IMR-90 (cell line): Measurements from ENCODE around the gene ADCY1. TPM values are rescaled to one million over a fixed set of nuclear protein-coding genes. Genes with fewer than 3 reads are reported as not detected.

Experiments
- ATAC-seq: fragments of 200-7000 bp; cut with Tn5 transposase; 2 replicates; pipeline ENCODE4 v1.9.1; 2020; ENCODE audit warnings: low read depth, mild to moderate bottlenecking, moderate library complexity
- BruUV-seq: library from RNA; stranded (reverse); fragments of 400-500 nt; replicated peaks from 2 replicates; lab custom pipeline; 2021; lab: Mats Ljungman, UMichigan
- CTCF ChIA-PET: fragments of 300-600 bp; formaldehyde crosslinking; extraction: SDS; loops from one replicate; lab custom pipeline; 2021; ENCODE audit warnings: antibody characterized with exemption; lab: Yijun Ruan, JAX
- POLR2A ChIA-PET: fragments of 300-600 bp; sonication (Branson Sonifier 250); formaldehyde crosslinking; loops from one replicate; lab custom pipeline; 2022; ENCODE audit warnings: antibody characterized with exemption; ENCODE audit not compliant: unreplicated experiment; lab: Charles Lee
- DNase-seq: peaks from one replicate; pipeline ENCODE4 v3.0.0; 2013
- H2AFZ ChIP-seq: replicated peaks from 2 replicates; pipeline ENCODE3; 2013; ENCODE audit warnings: low read length, mild to moderate bottlenecking; ENCODE audit not compliant: poor library complexity
- H2AK5ac ChIP-seq: 2 replicates; pipeline ENCODE4 v1.6.1; 2013; ENCODE audit warnings: low read depth, low read length, inconsistent platforms
- H2AK9ac ChIP-seq: replicated peaks from 2 replicates; pipeline ENCODE3; 2013; ENCODE audit warnings: mild to moderate bottlenecking, low read depth, low read length, moderate library complexity; ENCODE audit not compliant: poor library complexity
- H2BK120ac ChIP-seq: 2 replicates; pipeline ENCODE4 v1.6.1; 2013; ENCODE audit warnings: low read depth, low read length, inconsistent platforms
- H2BK15ac ChIP-seq: 3 replicates; pipeline ENCODE4 v1.6.1; 2013; ENCODE audit warnings: low read depth, low read length, inconsistent platforms
- H2BK20ac ChIP-seq: 2 replicates; pipeline ENCODE4 v1.6.1; 2013; ENCODE audit warnings: low read depth, mild to moderate bottlenecking, inconsistent platforms, low read length, moderate library complexity
- H2BK5ac ChIP-seq: 2 replicates; pipeline ENCODE4 v1.6.1; 2013; ENCODE audit warnings: mild to moderate bottlenecking, low read depth, low read length, inconsistent platforms; ENCODE audit not compliant: poor library complexity, severe bottlenecking
- H3K14ac ChIP-seq: replicated peaks from 2 replicates; pipeline ENCODE4 v1.6.1; 2013; ENCODE audit warnings: low read depth, low read length, inconsistent platforms
- H3K18ac ChIP-seq: 2 replicates; pipeline ENCODE4 v1.6.1; 2013; ENCODE audit warnings: low read depth, low read length, control low read depth
- H3K23ac ChIP-seq: 2 replicates; pipeline ENCODE4 v1.6.1; 2013; ENCODE audit warnings: low read depth, low read length, inconsistent platforms
- H3K27ac ChIP-seq: 2 replicates; pipeline ENCODE4 v1.5.1; 2013; ENCODE audit warnings: mild to moderate bottlenecking, control low read depth, low read length; ENCODE audit not compliant: insufficient read depth
- H3K27me3 ChIP-seq: 2 replicates; pipeline ENCODE4 v1.6.1; 2013; ENCODE audit warnings: low read length; ENCODE audit not compliant: control insufficient read depth, insufficient read depth
- H3K36me3 ChIP-seq: 2 replicates; pipeline ENCODE4 v1.6.1; 2013; ENCODE audit warnings: low read length, mixed read lengths; ENCODE audit not compliant: control insufficient read depth, insufficient read depth
- H3K4ac ChIP-seq: 2 replicates; pipeline ENCODE4 v1.6.1; 2013; ENCODE audit warnings: low read depth, low read length, inconsistent platforms
- H3K4me1 ChIP-seq: 2 replicates; pipeline ENCODE4 v1.6.1; 2013; ENCODE audit warnings: low read length, mixed read lengths; ENCODE audit not compliant: control insufficient read depth, insufficient read depth
- H3K4me2 ChIP-seq: 2 replicates; pipeline ENCODE4 v1.6.1; 2013; ENCODE audit warnings: low read depth, mild to moderate bottlenecking, control low read depth, low read length, moderate library complexity
- H3K4me3 ChIP-seq: 2 replicates; pipeline ENCODE4 v1.5.1; 2013; ENCODE audit warnings: low read depth, mild to moderate bottlenecking, control low read depth, low read length, moderate library complexity; ENCODE audit not compliant: insufficient read depth
- H3K56ac ChIP-seq: 2 replicates; pipeline ENCODE4 v1.6.1; 2013; ENCODE audit warnings: low read length, inconsistent platforms; ENCODE audit not compliant: insufficient read depth; ENCODE audit errors: extremely low read depth
- H3K79me1 ChIP-seq, 2 experiments: 2 replicates each; pipeline ENCODE4 v1.6.1; 2013; ENCODE audit warnings: low read length in 2 of 2, inconsistent platforms in 1 of 2, low read depth in 1 of 2
- H3K9ac ChIP-seq: 2 replicates; pipeline ENCODE4 v1.6.1; 2013; ENCODE audit warnings: low read depth, low read length, control low read depth
- H3K9me1 ChIP-seq: 2 replicates; pipeline ENCODE4 v1.6.1; 2013; ENCODE audit warnings: low read length, inconsistent platforms; ENCODE audit not compliant: insufficient read depth
- H3K9me3 ChIP-seq: 2 replicates; pipeline ENCODE4 v1.6.1; 2013; ENCODE audit warnings: low read length; ENCODE audit not compliant: control insufficient read depth, insufficient read depth
- H4K20me1 ChIP-seq: 2 replicates; pipeline ENCODE4 v1.6.1; 2013; ENCODE audit warnings: low read length, inconsistent platforms; ENCODE audit not compliant: insufficient read depth
- H4K5ac ChIP-seq: 2 replicates; pipeline ENCODE4 v1.6.1; 2013; ENCODE audit warnings: mild to moderate bottlenecking, low read depth, low read length, control low read depth
- H4K8ac ChIP-seq, 2 experiments: 2 replicates each; pipeline ENCODE4 v1.6.1; 2013; ENCODE audit warnings: low read depth in 2 of 2, low read length in 2 of 2, control low read depth in 1 of 2, inconsistent platforms in 1 of 2
- H4K91ac ChIP-seq: 2 replicates; pipeline ENCODE4 v1.6.1; 2013; ENCODE audit warnings: low read depth, low read length, inconsistent platforms; ENCODE audit not compliant: insufficient read depth
- CEBPB ChIP-seq: IDR thresholded peaks from 2 replicates; pipeline ENCODE4 v1.6.1; 2012; ENCODE audit warnings: low read depth, low read length, improper control_type of control experiment
- NFE2L2 ChIP-seq: fragments of 150-350 bp; IDR thresholded peaks from 2 replicates; pipeline ENCODE4 v1.6.1; 2016; ENCODE audit warnings: low read depth, mild to moderate bottlenecking, low read length
- RAD21 ChIP-seq: IDR thresholded peaks from 2 replicates; pipeline ENCODE4 v1.6.1; 2012; ENCODE audit warnings: low read length, improper control_type of control experiment
- RFX5 ChIP-seq: IDR thresholded peaks from 2 replicates; pipeline ENCODE4 v1.8.0; 2012; ENCODE audit warnings: low read depth, mild to moderate bottlenecking, low read length, moderate library complexity
- SMC3 ChIP-seq: fragments of 150-350 bp; IDR thresholded peaks from 2 replicates; pipeline ENCODE4 v1.6.1; 2016; ENCODE audit warnings: low read depth, mild to moderate bottlenecking, antibody characterized with exemption, low read length, moderate library complexity
- USF2 ChIP-seq: fragments of 150-350 bp; IDR thresholded peaks from 2 replicates; pipeline ENCODE4 v1.6.1; 2017; ENCODE audit warnings: mild to moderate bottlenecking, antibody characterized with exemption, low read length, low read depth
- whole genome bisulfite sequencing, 2 experiments: methylation state at CpG; one replicate each; pipeline versions ENCODE4 v1.1.5 to v1.1.7; 2013; ENCODE audit warnings: missing lambda C conversion rate in 2 of 2; ENCODE audit not compliant: insufficient read length in 1 of 2; ENCODE audit errors: extremely low coverage in 2 of 2; 5-methylcytosine and 5-hydroxymethylcytosine counted together
- dilution Hi-C: fragments of 300-500 bp; cut with HindIII; formaldehyde crosslinking; loops from one replicate; pipeline ENCODE4 v1.14.3; 2018; ENCODE audit warnings: low sequenced_read_pairs; ENCODE audit not compliant: unreplicated experiment
- in situ Hi-C: fragments of 300-500 bp; cut with MboI; formaldehyde crosslinking; loops from 3 replicates; pipeline ENCODE4 v1.14.3; 2019; ENCODE audit warnings: low sequenced_read_pairs, inconsistent platforms, mixed read lengths
- intact Hi-C: fragments of 100-400 bp; cut with micrococcal nuclease; formaldehyde crosslinking; loops from 2 replicates; pipeline ENCODE4 v1.10.0; 2022
- polyA plus RNA-seq, 3 experiments: library from polyadenylated mRNA; depleted of rRNA; stranded (reverse); fragments of >200 nt; gene quantifications; 2 replicates each; pipeline ENCODE4 v1.2.3, GENCODE V29; 2012; ENCODE audit warnings: low replicate concordance in 1 of 3
- total RNA-seq: library from RNA; depleted of rRNA; stranded (reverse); fragments of >200 nt; gene quantifications from 2 replicates; pipeline ENCODE4 v1.2.3, GENCODE V29; 2012
- TF ChIP-seq, protein P1 (sequence below): conservative IDR thresholded peaks from 2 replicates; pipeline ENCODE4 v1.5.1; 2012; ENCODE audit warnings: mild to moderate bottlenecking, low read depth, low read length, improper control_type of control experiment

The ADCY1 gene
- total and polyA plus RNA-seq, 2 of the 4 experiments (the other 2 are of a cell fraction): 0.18 to 0.24 TPM

DNA sequence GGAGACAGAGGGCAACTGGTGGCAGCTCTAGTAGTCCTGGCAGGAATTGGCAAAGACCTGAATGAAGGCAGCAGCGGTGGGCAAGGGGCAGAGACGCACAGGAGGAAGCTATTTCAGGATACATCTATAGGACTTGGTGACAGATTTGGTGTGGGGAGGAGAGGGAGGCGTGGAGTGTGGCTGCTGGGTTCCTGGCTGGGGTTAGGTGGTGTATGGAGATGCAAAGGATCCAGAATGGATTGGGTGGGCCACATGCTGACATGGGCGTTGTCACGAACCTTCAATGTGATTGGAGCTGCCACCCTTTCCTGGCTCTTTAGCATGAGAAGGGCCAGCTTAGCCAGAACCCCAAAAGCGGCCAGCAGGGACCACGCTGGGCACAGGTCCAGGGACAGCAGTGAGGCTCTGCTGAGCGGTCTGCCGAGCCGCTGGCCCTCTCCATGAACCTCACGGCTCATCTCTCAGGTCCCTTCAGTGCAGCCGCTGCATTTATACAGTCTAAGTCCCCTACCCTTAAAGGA lies 10.2 kb upstream of the ADCY1 start:
- TF ChIP-seq USF2 (no peak), RFX5 (no peak), CEBPB (no peak), SMC3 (no peak), NFE2L2 (no peak), RAD21 (no peak)
- TF ChIP-seq, protein P1, sequence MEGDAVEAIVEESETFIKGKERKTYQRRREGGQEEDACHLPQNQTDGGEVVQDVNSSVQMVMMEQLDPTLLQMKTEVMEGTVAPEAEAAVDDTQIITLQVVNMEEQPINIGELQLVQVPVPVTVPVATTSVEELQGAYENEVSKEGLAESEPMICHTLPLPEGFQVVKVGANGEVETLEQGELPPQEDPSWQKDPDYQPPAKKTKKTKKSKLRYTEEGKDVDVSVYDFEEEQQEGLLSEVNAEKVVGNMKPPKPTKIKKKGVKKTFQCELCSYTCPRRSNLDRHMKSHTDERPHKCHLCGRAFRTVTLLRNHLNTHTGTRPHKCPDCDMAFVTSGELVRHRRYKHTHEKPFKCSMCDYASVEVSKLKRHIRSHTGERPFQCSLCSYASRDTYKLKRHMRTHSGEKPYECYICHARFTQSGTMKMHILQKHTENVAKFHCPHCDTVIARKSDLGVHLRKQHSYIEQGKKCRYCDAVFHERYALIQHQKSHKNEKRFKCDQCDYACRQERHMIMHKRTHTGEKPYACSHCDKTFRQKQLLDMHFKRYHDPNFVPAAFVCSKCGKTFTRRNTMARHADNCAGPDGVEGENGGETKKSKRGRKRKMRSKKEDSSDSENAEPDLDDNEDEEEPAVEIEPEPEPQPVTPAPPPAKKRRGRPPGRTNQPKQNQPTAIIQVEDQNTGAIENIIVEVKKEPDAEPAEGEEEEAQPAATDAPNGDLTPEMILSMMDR: no peak
- Histone ChIP-seq H3K4me3 (no peak overlapping the region), H4K20me1 (no peaks in the 10 kb centered on the region), H4K91ac (no peak overlapping the region), H2AFZ (no peak overlapping the region), H4K8ac (no peak overlapping the region), H3K9me1 (no peaks in the 10 kb centered on the region), H2BK120ac (no peak overlapping the region), H3K79me1 (no peaks in the 10 kb centered on the region), H3K9ac (no peak overlapping the region), H2BK20ac (no peak overlapping the region), H3K4ac (no peak overlapping the region), H2BK15ac (no peak overlapping the region), H3K4me1 (no peaks in the 10 kb centered on the region), H3K27ac (no peak overlapping the region), H3K14ac (no peak overlapping the region), H3K36me3 (no peaks in the 10 kb centered on the region), H4K5ac (no peak overlapping the region), H3K27me3 (peaks cover 32% of the 10 kb centered on the region), H3K9me3 (0 out of 2 replicates have a peak, but pooled peaks cover 1% of the 10 kb centered on the region), H3K56ac (no peak overlapping the region), H2BK5ac (no peak overlapping the region), H3K18ac (no peak overlapping the region), H2AK9ac (no peak overlapping the region), H3K4me2 (no peak overlapping the region), H3K23ac (no peak overlapping the region), H2AK5ac (no peak overlapping the region)
- DNase-seq: no peak
- no TSS peak for BruUV-seq
- in situ Hi-C loops (no loop called here), dilution Hi-C loops (no loop called here), intact Hi-C loops (no loop called here)
- no peak for ATAC-seq
- CTCF ChIA-PET: no interaction called here
- POLR2A ChIA-PET: no interaction called here
- WGBS, 2 experiments: 30% methylated on average over 2 of the region's 12 CpGs; no CpG with 5 or more reads in 1 of the 2 experiments
